OCI-M2 (cell line): Measurements from ENCODE around the gene TMSB10.
"Not testable (repeated sequence)": the region's sequence is repeated elsewhere in the genome, so short reads cannot be mapped to it uniquely, and the experiment has no call there.

Experiments used
- DNase-seq: peaks from one replicate; lab custom pipeline; 2025; ENCODE audit not compliant: unreplicated experiment; lab: John Stamatoyannopoulos, UW

Gene TMSB10

GRCh38 chr2:84905181-84906107, at the start of gene TMSB10:
Gene TMSB10 (plus strand): TSS chr2:84905656.
- DNase-seq, result no peak

- no peak for DNase-seq
These were observed 49.7 kb upstream of the TMSB10 start for GRCh38 chr2:84855731-84856130.

GRCh38 chr2:84856787-84857186, 48.7 kb upstream of the TMSB10 start:
- no peak for DNase-seq

- DNase-seq, result no peak
These were observed 47.9 kb upstream of the TMSB10 start for GRCh38 chr2:84857566-84857965.

GRCh38 chr2:84858123-84858522, 47.3 kb upstream of the TMSB10 start:
- DNase-seq, result no peak

- DNase-seq, result no peak
These were observed 46.5 kb upstream of the TMSB10 start for GRCh38 chr2:84858937-84859336.

- DNase-seq, result no peak
These were observed 43.9 kb upstream of the TMSB10 start for GRCh38 chr2:84861539-84861938.

DNA sequence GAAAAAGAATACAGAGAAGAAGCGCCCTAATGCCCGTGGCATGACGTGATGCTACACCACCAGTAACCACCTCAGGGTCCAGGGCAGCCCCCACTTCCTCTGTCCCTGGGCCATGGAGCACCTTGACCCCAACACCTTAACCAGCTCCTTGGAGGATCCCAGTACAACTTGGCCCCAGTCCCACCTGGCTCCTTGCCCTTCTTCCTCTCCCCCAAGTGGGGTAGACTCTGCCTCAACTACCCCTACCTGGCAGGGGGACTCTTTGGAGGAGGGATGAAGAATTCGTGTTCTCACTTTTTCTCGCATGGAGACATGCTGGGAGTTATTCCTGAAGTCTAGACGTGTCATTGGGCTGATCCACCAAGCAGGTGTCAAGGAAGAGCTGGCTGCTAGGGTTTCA, 43.5 kb upstream of the TMSB10 start:
- no peak for DNase-seq

GRCh38 chr2:84865181-84865783, 40.2 kb upstream of the TMSB10 start:
- no peak for DNase-seq

DNA sequence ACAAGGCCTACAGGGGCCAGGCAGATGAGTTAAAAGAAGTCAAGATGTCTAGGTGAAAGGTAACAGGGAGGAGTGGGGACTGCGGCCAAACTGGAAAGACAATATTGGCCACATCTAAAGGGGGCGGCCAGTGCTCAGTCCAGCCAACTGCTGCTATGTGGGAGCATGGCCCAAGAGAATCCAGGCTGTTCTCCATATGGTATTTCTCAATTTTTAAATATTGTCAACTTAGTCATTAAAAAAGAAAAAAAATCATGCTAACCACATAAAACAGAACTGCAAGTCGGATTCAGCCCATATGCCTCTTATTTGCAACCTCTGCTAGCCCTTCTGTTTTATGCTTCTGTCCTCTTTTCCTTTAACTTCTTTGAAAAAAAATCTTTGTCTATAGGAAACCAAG, 39.3 kb upstream of the TMSB10 start:
- DNase-seq, result no peak

GRCh38 chr2:84868327-84868726, 37.1 kb upstream of the TMSB10 start:
- not testable (repeated sequence) for DNase-seq

DNA sequence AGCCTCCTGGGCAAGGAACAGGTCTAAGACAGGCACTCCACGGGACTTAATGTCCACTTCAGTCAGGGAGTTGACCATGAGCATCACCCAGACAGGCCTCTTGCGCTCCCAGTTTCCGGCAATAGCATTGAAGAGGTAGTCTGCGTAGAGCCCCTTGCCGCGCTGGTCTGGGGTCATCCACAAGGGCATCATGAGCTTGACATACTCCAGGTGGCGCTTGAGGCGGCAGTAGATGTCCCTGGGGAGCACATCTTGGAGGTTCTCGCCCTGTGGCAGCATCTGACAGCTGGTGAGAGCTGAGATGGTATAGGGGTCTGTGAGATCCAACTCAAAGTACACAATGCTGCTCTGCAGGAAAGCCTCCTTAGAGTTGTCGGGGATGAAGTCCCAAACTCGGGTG, 35.1 kb upstream of the TMSB10 start:
- no peak for DNase-seq

- DNase-seq, result not testable (repeated sequence)
These were observed 32.8 kb upstream of the TMSB10 start for GRCh38 chr2:84872691-84873090.

DNA sequence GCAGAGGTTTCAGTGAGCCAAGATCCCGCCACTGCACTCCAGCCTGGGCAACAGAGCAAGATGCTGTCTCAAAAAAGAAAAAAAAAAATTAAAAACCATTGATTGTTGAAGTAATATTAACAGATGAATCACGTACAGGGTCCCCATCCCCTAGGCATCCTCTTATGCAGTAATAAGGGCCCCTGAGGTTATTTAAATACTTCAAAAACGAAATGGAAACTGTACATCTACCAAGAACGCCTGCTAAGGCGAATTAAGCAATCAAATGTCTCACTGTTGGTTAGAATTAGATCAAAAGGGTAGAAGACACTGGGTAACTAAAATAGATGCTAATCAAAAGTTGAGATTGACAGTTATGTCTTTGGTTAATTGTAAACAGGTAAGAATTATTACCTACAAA, 32.1 kb upstream of the TMSB10 start:
- no peak for DNase-seq

GRCh38 chr2:84874381-84875212, 30.9 kb upstream of the TMSB10 start:
- no peak for DNase-seq

GRCh38 chr2:84875213-84875560, 30.3 kb upstream of the TMSB10 start:
- DNase-seq, result no peak

- not testable (repeated sequence) for DNase-seq
These were observed 29.8 kb upstream of the TMSB10 start for GRCh38 chr2:84875619-84876018.

GRCh38 chr2:84876369-84876768, 29.1 kb upstream of the TMSB10 start:
- DNase-seq, result no peak

GRCh38 chr2:84878459-84878858, 27.0 kb upstream of the TMSB10 start:
- no peak for DNase-seq

- no peak for DNase-seq
These were observed 26.4 kb upstream of the TMSB10 start for GRCh38 chr2:84878896-84879583.
